ENCODE measurements around the gene ZNF761.

The ZNF761 gene

GRCh38 chr19:53504885-53505284 is 73.1 kb downstream of the ZNF761 start:
- no peak for TF ChIP-seq Cebpa-rat (IDR thresholded peaks at IDR 0.05)
- Histone ChIP-seq H3K4me1 (peaks cover 0 to 10% (median 0%) of the 10 kb centered on the region in 10 experiments; a peak in 3 of 20 replicates), H3K9me3 (replicated peaks in 1 of 11) (peaks cover 0 to 6% (median 0%) of the 10 kb centered on the region in 11 experiments; a peak in 5 of 22 replicates), H3K27me3 (no peaks in the 10 kb centered on the region), H3K4me2 (peak overlapping the region in 2 of 11 experiments; percentile 64 to 85; a peak in 4 of 22 replicates), H3K9ac (peak overlapping the region in 1 of 11 experiments; percentile 27; a peak in 1 of 22 replicates), H3K36me3 (no peaks in the 10 kb centered on the region; a peak in 1 of 22 replicates), H4K20me1 (no peaks in the 10 kb centered on the region), H3K4me3 (peak overlapping the region in 2 of 10 experiments; percentile 32 to 34; a peak in 2 of 20 replicates), H3K27ac (no peak overlapping the region)

- no peak for TF ChIP-seq Cebpa-rat (IDR thresholded peaks at IDR 0.05)
- Histone ChIP-seq H3K9me3 (replicated peaks in 1 of 11) (peaks cover 0 to under 1% (median 0%) of the 10 kb centered on the region in 11 experiments; a peak in 2 of 22 replicates), H3K36me3 (no peaks in the 10 kb centered on the region; a peak in 1 of 22 replicates), H3K4me2 (no peak overlapping the region), H3K27me3 (no peaks in the 10 kb centered on the region), H3K4me3 (no peak overlapping the region), H3K9ac (no peak overlapping the region), H3K4me1 (peaks cover 0 to 10% (median under 1%) of the 10 kb centered on the region in 10 experiments; a peak in 4 of 20 replicates), H4K20me1 (no peaks in the 10 kb centered on the region), H3K27ac (no peak overlapping the region)
Measured at GRCh38 chr19:53506728-53507127, 74.9 kb downstream of the ZNF761 start.
